SK-N-SH (cell line): ENCODE data around the gene WRNIP1. TPM values are rescaled to one million over a fixed set of nuclear protein-coding genes. Genes with fewer than 3 reads are reported as not detected.

ENCODE experiments used
- CTCF ChIA-PET: fragments of 300-600, 350-600 bp; formaldehyde crosslinking; extraction: SDS; loops from one replicate; lab custom pipeline; 2021; lab: Yijun Ruan, JAX
- POLR2A ChIA-PET: fragments of 350-600 bp; sonication (Branson Sonifier 250); formaldehyde crosslinking; extraction: SDS; loops from one replicate; lab custom pipeline; 2020; ENCODE audit warnings: antibody characterized with exemption, inconsistent platforms; lab: Yijun Ruan, JAX
- DNase-seq: peaks from one replicate; pipeline ENCODE4 v3.0.0; 2012
- H2AFZ ChIP-seq: fragments of 200-600 bp; sonication (generic); 2 replicates; pipeline ENCODE4 v1.8.1; 2016; ENCODE audit warnings: antibody characterized with exemption, mild to moderate bottlenecking, low read depth
- H3F3A ChIP-seq: fragments of 200-600 bp; sonication (generic); replicated peaks from 2 replicates; pipeline ENCODE3; 2016; ENCODE audit warnings: antibody characterized with exemption, mild to moderate bottlenecking; ENCODE audit not compliant: insufficient read depth
- H3K27ac ChIP-seq, 2 experiments: fragments of 200-500 bp in 1 of 2; fragments of 200-600 bp in 1 of 2; sonication (Bioruptor generic) in 1 of 2; sonication (generic), shearing (Covaris generic) in 1 of 2; 2 replicates each; pipeline versions ENCODE4 v1.5.1 to v1.6.1; 2014 to 2016; ENCODE audit warnings: low read depth in 2 of 2, inconsistent platforms in 1 of 2, low read length in 1 of 2, mild to moderate bottlenecking in 1 of 2, mixed read lengths in 1 of 2
- H3K27me3 ChIP-seq: fragments of 200-600 bp; sonication (generic), shearing (Covaris generic); 2 replicates; pipeline ENCODE4 v1.6.1; 2016; ENCODE audit warnings: mixed run types; ENCODE audit not compliant: insufficient read depth
- H3K36me3 ChIP-seq, 2 experiments: fragments of 200-500 bp in 1 of 2; fragments of 200-600 bp in 1 of 2; sonication (Bioruptor generic) in 1 of 2; sonication (generic) in 1 of 2; replicated peaks in 1 of 2; 2 replicates each; pipeline versions ENCODE3 to v1.5.1; 2014 to 2016; ENCODE audit warnings: low read length in 1 of 2, mild to moderate bottlenecking in 1 of 2; ENCODE audit not compliant: insufficient read depth in 2 of 2, control insufficient read depth in 1 of 2
- H3K4me1 ChIP-seq, 2 experiments: fragments of 200-500 bp in 1 of 2; fragments of 200-600 bp in 1 of 2; sonication (Bioruptor generic) in 1 of 2; sonication (generic), shearing (Covaris generic) in 1 of 2; 2 replicates each; pipeline versions ENCODE4 v1.5.1 to v1.6.1; 2014 to 2016; ENCODE audit warnings: low read depth in 1 of 2, low read length in 1 of 2, mixed run types in 1 of 2; ENCODE audit not compliant: insufficient read depth in 2 of 2, control insufficient read depth in 1 of 2
- H3K4me2 ChIP-seq: fragments of 200-600 bp; sonication (generic), shearing (Covaris generic); 2 replicates; pipeline ENCODE4 v1.6.1; 2017; ENCODE audit warnings: mixed run types
- H3K4me3 ChIP-seq, 2 experiments: fragments of 200-500 bp in 1 of 2; fragments of 200-600 bp in 1 of 2; sonication (Bioruptor generic) in 1 of 2; sonication (generic), shearing (Covaris generic) in 1 of 2; 2 replicates each; pipeline versions ENCODE4 v1.5.1 to v1.8.1; 2014 to 2016; ENCODE audit warnings: low read depth in 2 of 2, inconsistent platforms in 1 of 2, low read length in 1 of 2, mild to moderate bottlenecking in 1 of 2, mixed read lengths in 1 of 2, moderate library complexity in 1 of 2
- H3K79me2 ChIP-seq: fragments of 200-600 bp; sonication (generic); 2 replicates; pipeline ENCODE4 v1.8.1; 2017; ENCODE audit warnings: mild to moderate bottlenecking; ENCODE audit not compliant: insufficient read depth
- H3K9ac ChIP-seq: fragments of 200-600 bp; sonication (generic); 2 replicates; pipeline ENCODE4 v1.6.1; 2017; ENCODE audit warnings: mixed run types
- H3K9me2 ChIP-seq: fragments of 200-600 bp; sonication (generic); 2 replicates; pipeline ENCODE4 v1.6.1; 2017; ENCODE audit warnings: mixed run types
- H3K9me3 ChIP-seq: fragments of 200-600 bp; sonication (generic); 2 replicates; pipeline ENCODE4 v1.6.1; 2017; ENCODE audit warnings: mixed run types, mild to moderate bottlenecking, moderate library complexity
- H4K20me1 ChIP-seq: fragments of 200-600 bp; sonication (generic); 2 replicates; pipeline ENCODE4 v1.6.1; 2017; ENCODE audit warnings: mild to moderate bottlenecking, mixed run types; ENCODE audit not compliant: insufficient read depth
- CHD2 ChIP-seq: fragments of 150-350 bp; IDR thresholded peaks from 2 replicates; pipeline ENCODE4 v1.6.1; 2018; ENCODE audit warnings: low read length; ENCODE audit not compliant: partially characterized antibody
- EP300 ChIP-seq, 2 experiments: IDR thresholded peaks; 2 replicates each; pipeline versions ENCODE4 v1.4.0 to v1.6.1; 2012; ENCODE audit warnings: borderline replicate concordance in 1 of 2, low read depth in 1 of 2, low read length in 1 of 2
- EZH2phosphoT487 ChIP-seq: fragments of 200-600 bp; sonication (generic); IDR thresholded peaks from 2 replicates; pipeline ENCODE4 v1.6.1; 2017; ENCODE audit warnings: low read depth, mixed run types, mild to moderate bottlenecking, antibody characterized with exemption, moderate library complexity, borderline replicate concordance
- FOXJ3 ChIP-seq: sonication (generic); formaldehyde crosslinking; IDR thresholded peaks from 2 replicates; pipeline ENCODE4 v1.5.1; 2020; ENCODE audit warnings: mild to moderate bottlenecking, missing genetic modification reagents
- JUND ChIP-seq: IDR thresholded peaks from 2 replicates; pipeline ENCODE4 v1.4.0; 2012
- MAX ChIP-seq: IDR thresholded peaks from 2 replicates; pipeline ENCODE4 v1.4.0; 2012; ENCODE audit warnings: low read depth
- MEF2A ChIP-seq: IDR thresholded peaks from 2 replicates; pipeline ENCODE4 v1.4.0; 2012; ENCODE audit warnings: low read depth, borderline replicate concordance
- RCOR1 ChIP-seq: fragments of 150-350 bp; IDR thresholded peaks from 2 replicates; pipeline ENCODE4 v1.6.1; 2017; ENCODE audit warnings: antibody characterized with exemption, low read length
- REST ChIP-seq: IDR thresholded peaks from 2 replicates; pipeline ENCODE4 v1.6.1; 2012; ENCODE audit warnings: mild to moderate bottlenecking, low read depth, low read length, moderate library complexity
- SIN3A ChIP-seq: IDR thresholded peaks from 2 replicates; pipeline ENCODE4 v1.6.1; 2012; ENCODE audit warnings: low read depth, mild to moderate bottlenecking, low read length, moderate library complexity, borderline replicate concordance
- SMC3 ChIP-seq: IDR thresholded peaks from 2 replicates; pipeline ENCODE4 v1.6.1; 2012; ENCODE audit warnings: low read depth, low read length, improper control_type of control experiment
- TEAD4 ChIP-seq: IDR thresholded peaks from 2 replicates; pipeline ENCODE4 v1.4.0; 2012; ENCODE audit warnings: mild to moderate bottlenecking, borderline replicate concordance; ENCODE audit not compliant: insufficient read depth
- WGBS: methylation state at CpG from one replicate; pipeline ENCODE4 v1.1.6; 2017; ENCODE audit warnings: low lambda C conversion rate; 5-methylcytosine and 5-hydroxymethylcytosine counted together
- polyA plus RNA-seq, 3 experiments: library from polyadenylated mRNA; depleted of rRNA; stranded (reverse); fragments of >200 nt; gene quantifications; 2 replicates each; pipeline ENCODE4 v1.2.3, GENCODE V29; 2012
- TF ChIP-seq, protein P1 (sequence below): IDR thresholded peaks from 2 replicates; pipeline ENCODE4 v1.4.0; 2012; ENCODE audit warnings: low read depth, borderline replicate concordance

The WRNIP1 gene
- polyA plus RNA-seq, 1 of the 3 experiments (the other 2 are of a cell fraction): 47.5 TPM

DNA sequence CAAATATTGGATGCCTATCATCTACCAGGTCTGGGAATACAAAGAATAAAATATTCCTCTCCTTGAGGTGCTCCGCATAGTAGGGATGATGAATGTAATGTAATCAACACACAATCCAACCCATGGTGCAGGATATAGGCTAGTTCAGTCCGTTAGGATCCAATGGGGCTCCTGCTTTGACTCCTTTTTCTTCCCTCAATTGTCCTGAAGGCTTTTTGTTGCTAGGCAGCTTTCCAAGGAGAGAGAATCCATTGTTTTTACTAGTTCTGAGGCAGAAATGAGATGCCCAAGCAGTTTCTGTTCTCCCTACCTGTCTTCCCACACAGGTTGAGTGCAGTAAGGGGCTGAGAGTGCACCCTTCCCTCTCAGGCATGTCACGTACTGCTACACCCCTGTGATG, 12.1 kb downstream of the WRNIP1 start:
- Histone ChIP-seq H3K4me2 (no peak overlapping the region), H3K27me3 (no peaks in the 10 kb centered on the region), H3K4me3 (no peak overlapping the region), H4K20me1 (peaks cover 20% of the 10 kb centered on the region), H3K36me3 (peaks cover 20 to 80% of the 10 kb centered on the region in 2 experiments), H3K9me2 (no peaks in the 10 kb centered on the region), H3F3A (no peaks in the 10 kb centered on the region), H3K9me3 (no peaks in the 10 kb centered on the region), H3K79me2 (peaks cover 95% of the 10 kb centered on the region), H3K27ac (no peak overlapping the region; a peak in 1 of 4 replicates), H3K4me1 (no peaks in the 10 kb centered on the region), H2AFZ (no peak overlapping the region), H3K9ac (no peak overlapping the region)
- WGBS: 95% methylated on average over 3 of the region's 3 CpGs
- no peak for DNase-seq
- ChIA-PET CTCF (interaction anchor here (1.4 to 2.7 kb wide), 2 partner anchors 10 to 155 kb away, joined by 4 to 14 read pairs; no protein-coding TSS in a partner anchor), POLR2A (no interaction called here)
- no peak for TF ChIP-seq RCOR1
- no peak for TF ChIP-seq REST
- no peak for TF ChIP-seq EP300 (IDR thresholded peaks at IDR 0.05; ENCODE audit: borderline replicate concordance in 1 of 2, low read depth in 1 of 2, low read length in 1 of 2)
- no peak for TF ChIP-seq TEAD4
- no peak for TF ChIP-seq JUND
- TF ChIP-seq FOXJ3 (CRISPR knock-in tag): no peak
- TF ChIP-seq SIN3A: no peak
- no peak for TF ChIP-seq CHD2
- TF ChIP-seq SMC3: no peak
- TF ChIP-seq, protein P1, sequence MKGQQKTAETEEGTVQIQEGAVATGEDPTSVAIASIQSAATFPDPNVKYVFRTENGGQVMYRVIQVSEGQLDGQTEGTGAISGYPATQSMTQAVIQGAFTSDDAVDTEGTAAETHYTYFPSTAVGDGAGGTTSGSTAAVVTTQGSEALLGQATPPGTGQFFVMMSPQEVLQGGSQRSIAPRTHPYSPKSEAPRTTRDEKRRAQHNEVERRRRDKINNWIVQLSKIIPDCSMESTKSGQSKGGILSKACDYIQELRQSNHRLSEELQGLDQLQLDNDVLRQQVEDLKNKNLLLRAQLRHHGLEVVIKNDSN: no peak
- TF ChIP-seq MEF2A: no peak
- TF ChIP-seq EZH2phosphoT487: no peak
- no peak for TF ChIP-seq MAX
